ENCODE results near the gene PTPRM. TPM values are rescaled to one million over a fixed set of nuclear protein-coding genes. Genes with fewer than 3 reads are reported as not detected.

PTPRM gene
- polyA plus RNA-seq, 1 donor from 2014 or later: 126 TPM

DNA sequence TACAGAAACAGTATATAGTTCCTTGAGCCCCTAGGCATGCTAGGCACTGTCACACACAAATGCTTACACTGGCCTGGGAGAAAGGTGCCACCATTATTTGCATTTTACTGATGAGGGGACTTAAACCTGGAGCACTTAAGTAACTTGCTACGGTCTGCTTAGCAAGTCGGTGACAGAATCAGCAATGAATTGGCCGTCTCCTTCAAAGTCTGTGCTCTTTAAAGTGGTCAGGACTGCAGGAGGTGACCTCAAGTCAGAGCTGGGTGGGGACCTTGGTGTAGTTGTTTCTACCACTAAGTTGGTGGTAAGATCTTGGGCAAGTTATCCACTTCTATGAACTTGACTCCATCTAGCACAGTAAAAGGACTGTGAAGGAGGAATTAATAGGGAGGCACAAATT is 34.8 kb downstream of the PTPRM start:
- H3K27ac ChIP-seq (ENCODE audit: low read length): no peak overlapping the region
- H3K36me3 ChIP-seq (ENCODE audit: insufficient read depth, low read length): no peaks in the 10 kb centered on the region
- H3K9me2 ChIP-seq (ENCODE audit: insufficient read depth, low read length): no peaks in the 10 kb centered on the region
- H3K9me3 ChIP-seq (ENCODE audit: low read length): no peaks in the 10 kb centered on the region
- H4K20me1 ChIP-seq (ENCODE audit: insufficient read depth): no peaks in the 10 kb centered on the region
- no peak overlapping the region for H2AFZ ChIP-seq (ENCODE audit: low read depth, low read length)
- no peak overlapping the region for H3K4me2 ChIP-seq (ENCODE audit: low read length)
- no peaks in the 10 kb centered on the region for H3K27me3 ChIP-seq (ENCODE audit: insufficient read depth, low read depth, low read length)
- H3K79me2 ChIP-seq (replicated peaks; ENCODE audit: insufficient read depth, low read length): no peaks in the 10 kb centered on the region
- TF ChIP-seq EP300 (conservative IDR thresholded peaks at IDR 0.05; ENCODE audit: poor library complexity, severe bottlenecking) (no peak), EZH2 (IDR thresholded peaks at IDR 0.05; ENCODE audit: borderline replicate concordance, insufficient read depth, low read length, poor library complexity, severe bottlenecking) (no peak), MXI1 (conservative IDR thresholded peaks at IDR 0.05; ENCODE audit: poor library complexity, severe bottlenecking) (no peak), RAD21 (conservative IDR thresholded peaks at IDR 0.05) (no peak), SMC3 (conservative IDR thresholded peaks at IDR 0.05; ENCODE audit: poor library complexity) (no peak), TAF1 (IDR thresholded peaks at IDR 0.05; ENCODE audit: low read depth) (no peak), POLR2AphosphoS5 (IDR thresholded peaks at IDR 0.05) (no peak)
- TF ChIP-seq, protein P1, sequence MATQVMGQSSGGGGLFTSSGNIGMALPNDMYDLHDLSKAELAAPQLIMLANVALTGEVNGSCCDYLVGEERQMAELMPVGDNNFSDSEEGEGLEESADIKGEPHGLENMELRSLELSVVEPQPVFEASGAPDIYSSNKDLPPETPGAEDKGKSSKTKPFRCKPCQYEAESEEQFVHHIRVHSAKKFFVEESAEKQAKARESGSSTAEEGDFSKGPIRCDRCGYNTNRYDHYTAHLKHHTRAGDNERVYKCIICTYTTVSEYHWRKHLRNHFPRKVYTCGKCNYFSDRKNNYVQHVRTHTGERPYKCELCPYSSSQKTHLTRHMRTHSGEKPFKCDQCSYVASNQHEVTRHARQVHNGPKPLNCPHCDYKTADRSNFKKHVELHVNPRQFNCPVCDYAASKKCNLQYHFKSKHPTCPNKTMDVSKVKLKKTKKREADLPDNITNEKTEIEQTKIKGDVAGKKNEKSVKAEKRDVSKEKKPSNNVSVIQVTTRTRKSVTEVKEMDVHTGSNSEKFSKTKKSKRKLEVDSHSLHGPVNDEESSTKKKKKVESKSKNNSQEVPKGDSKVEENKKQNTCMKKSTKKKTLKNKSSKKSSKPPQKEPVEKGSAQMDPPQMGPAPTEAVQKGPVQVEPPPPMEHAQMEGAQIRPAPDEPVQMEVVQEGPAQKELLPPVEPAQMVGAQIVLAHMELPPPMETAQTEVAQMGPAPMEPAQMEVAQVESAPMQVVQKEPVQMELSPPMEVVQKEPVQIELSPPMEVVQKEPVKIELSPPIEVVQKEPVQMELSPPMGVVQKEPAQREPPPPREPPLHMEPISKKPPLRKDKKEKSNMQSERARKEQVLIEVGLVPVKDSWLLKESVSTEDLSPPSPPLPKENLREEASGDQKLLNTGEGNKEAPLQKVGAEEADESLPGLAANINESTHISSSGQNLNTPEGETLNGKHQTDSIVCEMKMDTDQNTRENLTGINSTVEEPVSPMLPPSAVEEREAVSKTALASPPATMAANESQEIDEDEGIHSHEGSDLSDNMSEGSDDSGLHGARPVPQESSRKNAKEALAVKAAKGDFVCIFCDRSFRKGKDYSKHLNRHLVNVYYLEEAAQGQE (IDR thresholded peaks at IDR 0.05; ENCODE audit: borderline replicate concordance): no peak
- TF ChIP-seq, protein P2, sequence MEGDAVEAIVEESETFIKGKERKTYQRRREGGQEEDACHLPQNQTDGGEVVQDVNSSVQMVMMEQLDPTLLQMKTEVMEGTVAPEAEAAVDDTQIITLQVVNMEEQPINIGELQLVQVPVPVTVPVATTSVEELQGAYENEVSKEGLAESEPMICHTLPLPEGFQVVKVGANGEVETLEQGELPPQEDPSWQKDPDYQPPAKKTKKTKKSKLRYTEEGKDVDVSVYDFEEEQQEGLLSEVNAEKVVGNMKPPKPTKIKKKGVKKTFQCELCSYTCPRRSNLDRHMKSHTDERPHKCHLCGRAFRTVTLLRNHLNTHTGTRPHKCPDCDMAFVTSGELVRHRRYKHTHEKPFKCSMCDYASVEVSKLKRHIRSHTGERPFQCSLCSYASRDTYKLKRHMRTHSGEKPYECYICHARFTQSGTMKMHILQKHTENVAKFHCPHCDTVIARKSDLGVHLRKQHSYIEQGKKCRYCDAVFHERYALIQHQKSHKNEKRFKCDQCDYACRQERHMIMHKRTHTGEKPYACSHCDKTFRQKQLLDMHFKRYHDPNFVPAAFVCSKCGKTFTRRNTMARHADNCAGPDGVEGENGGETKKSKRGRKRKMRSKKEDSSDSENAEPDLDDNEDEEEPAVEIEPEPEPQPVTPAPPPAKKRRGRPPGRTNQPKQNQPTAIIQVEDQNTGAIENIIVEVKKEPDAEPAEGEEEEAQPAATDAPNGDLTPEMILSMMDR (IDR thresholded peaks at IDR 0.05; ENCODE audit: poor library complexity, severe bottlenecking): no peak
- H3K4me3 ChIP-seq (ENCODE audit: low read length): no peak overlapping the region
- no peaks in the 10 kb centered on the region for H3F3A ChIP-seq (ENCODE audit: insufficient read depth, low read length, poor library complexity, severe bottlenecking)
- no peak overlapping the region for H3K9ac ChIP-seq (ENCODE audit: low read length)

GRCh38 chr18:7603259-7604000 is 36.3 kb downstream of the PTPRM start:
- Histone ChIP-seq H3K79me2 (replicated peaks; ENCODE audit: insufficient read depth, low read length) (no peaks in the 10 kb centered on the region), H3K9me2 (ENCODE audit: insufficient read depth, low read length) (no peaks in the 10 kb centered on the region), H3K9ac (ENCODE audit: low read length) (no peak overlapping the region), H3K36me3 (ENCODE audit: insufficient read depth, low read length) (no peaks in the 10 kb centered on the region), H2AFZ (ENCODE audit: low read depth, low read length) (no peak overlapping the region), H3K9me3 (ENCODE audit: low read length) (no peaks in the 10 kb centered on the region), H3K27ac (ENCODE audit: low read length) (no peak overlapping the region), H3F3A (ENCODE audit: insufficient read depth, low read length, poor library complexity, severe bottlenecking) (no peaks in the 10 kb centered on the region), H3K4me2 (ENCODE audit: low read length) (no peak overlapping the region), H4K20me1 (ENCODE audit: insufficient read depth) (no peaks in the 10 kb centered on the region), H3K4me3 (ENCODE audit: low read length) (no peak overlapping the region), H3K27me3 (ENCODE audit: insufficient read depth, low read depth, low read length) (no peaks in the 10 kb centered on the region)
- TF ChIP-seq, protein P1 (IDR thresholded peaks at IDR 0.05; ENCODE audit: borderline replicate concordance): no peak
- TF ChIP-seq EP300 (conservative IDR thresholded peaks at IDR 0.05; ENCODE audit: poor library complexity, severe bottlenecking): no peak
- TF ChIP-seq, protein P2 (IDR thresholded peaks at IDR 0.05; ENCODE audit: poor library complexity, severe bottlenecking): no peak
- TF ChIP-seq SMC3 (conservative IDR thresholded peaks at IDR 0.05; ENCODE audit: poor library complexity): no peak
- no peak for TF ChIP-seq TAF1 (IDR thresholded peaks at IDR 0.05; ENCODE audit: low read depth)
- TF ChIP-seq POLR2AphosphoS5 (IDR thresholded peaks at IDR 0.05): no peak
- TF ChIP-seq EZH2 (IDR thresholded peaks at IDR 0.05; ENCODE audit: borderline replicate concordance, insufficient read depth, low read length, poor library complexity, severe bottlenecking): no peak
- no peak for TF ChIP-seq MXI1 (conservative IDR thresholded peaks at IDR 0.05; ENCODE audit: poor library complexity, severe bottlenecking)
- no peak for TF ChIP-seq RAD21 (conservative IDR thresholded peaks at IDR 0.05)
